HCT116 (cell line): Measurements from ENCODE around the gene PCSK6. TPM values are rescaled to one million over a fixed set of nuclear protein-coding genes. Genes with fewer than 3 reads are reported as not detected.

ENCODE experiments used
- ATAC-seq: fragments of 200-7000 bp; cut with Tn5 transposase; 2 replicates; pipeline ENCODE4 v1.9.1; 2020; ENCODE audit warnings: mild to moderate bottlenecking, moderate library complexity
- BruUV-seq: library from RNA; stranded (reverse); fragments of 400-500 nt; replicated peaks from 2 replicates; lab custom pipeline; 2021; lab: Mats Ljungman, UMichigan
- CTCF ChIA-PET: fragments of 300-600 bp; sonication (Branson Sonifier 250); formaldehyde crosslinking; loops from one replicate; lab custom pipeline; 2021; ENCODE audit warnings: antibody characterized with exemption; lab: Charles Lee
- POLR2A ChIA-PET: fragments of 300-600, 350-600 bp; sonication (Branson Sonifier 250); formaldehyde crosslinking; loops from one replicate; lab custom pipeline; 2021; ENCODE audit warnings: antibody characterized with exemption; lab: Charles Lee
- RAD21 ChIA-PET, 2 experiments: fragments of 300-600 bp; sonication (Branson Sonifier 250); formaldehyde crosslinking; loops; one replicate each; lab custom pipeline; 2023; ENCODE audit warnings: low total read pairs in 2 of 2; ENCODE audit not compliant: uncharacterized antibody in 2 of 2, unreplicated experiment in 2 of 2, low non-redundant PET in 1 of 2; lab: Charles Lee
- DNase-seq: peaks from one replicate; pipeline ENCODE4 v3.0.0-alpha.2; 2010; ENCODE audit warnings: low read depth, low spot score
- H2AFZ ChIP-seq: fragments of 200-600 bp; shearing (Covaris generic), sonication (generic); 2 replicates; pipeline ENCODE4 v1.6.1; 2017; ENCODE audit warnings: low read depth, mixed run types, mixed read lengths, antibody characterized with exemption, low read length; ENCODE audit not compliant: poor library complexity, severe bottlenecking
- H3K27ac ChIP-seq: 2 replicates; pipeline ENCODE4 v1.5.1; 2012; ENCODE audit warnings: low read depth, low read length
- H3K27me3 ChIP-seq: fragments of 200-600 bp; sonication (generic); 2 replicates; pipeline ENCODE4 v1.6.1; 2016; ENCODE audit warnings: mixed run types, low read length, mixed read lengths; ENCODE audit not compliant: insufficient read depth
- H3K36me3 ChIP-seq, 2 experiments: fragments of 200-500 bp in 1 of 2; fragments of 200-600 bp in 1 of 2; sonication (Bioruptor generic) in 1 of 2; sonication (generic) in 1 of 2; 2 replicates each; pipeline versions ENCODE4 v1.5.1 to v1.6.1; 2014 to 2016; ENCODE audit warnings: low read length in 2 of 2, inconsistent platforms in 1 of 2, mixed read lengths in 1 of 2, mixed run types in 1 of 2; ENCODE audit not compliant: insufficient read depth in 2 of 2, control insufficient read depth in 1 of 2
- H3K4me1 ChIP-seq, 2 experiments: fragments of 200-600 bp in 1 of 2; sonication (generic) in 1 of 2; 2 replicates each; pipeline versions ENCODE4 v1.5.1 to v1.6.1; 2012 to 2017; ENCODE audit warnings: low read length in 2 of 2, inconsistent platforms in 1 of 2, mild to moderate bottlenecking in 1 of 2, mixed read lengths in 1 of 2, mixed run types in 1 of 2, moderate library complexity in 1 of 2; ENCODE audit not compliant: insufficient read depth in 2 of 2, control insufficient read depth in 1 of 2
- H3K4me2 ChIP-seq: fragments of 200-600 bp; sonication (generic); 2 replicates; pipeline ENCODE4 v1.6.1; 2017; ENCODE audit warnings: mixed run types, low read length, mixed read lengths
- H3K4me3 ChIP-seq, 2 experiments: fragments of 200-600 bp in 1 of 2; sonication (generic) in 1 of 2; replicated peaks in 1 of 2; 2 replicates each; pipeline ENCODE4 v1.5.1; 2011 to 2016; ENCODE audit warnings: low read length in 2 of 2, control low read depth in 1 of 2, low read depth in 1 of 2, mild to moderate bottlenecking in 1 of 2, mixed read lengths in 1 of 2, mixed run types in 1 of 2
- H3K79me2 ChIP-seq: fragments of 200-600 bp; sonication (generic); 2 replicates; pipeline ENCODE4 v1.6.1; 2017; ENCODE audit warnings: mild to moderate bottlenecking, mixed run types, low read length, moderate library complexity, mixed read lengths; ENCODE audit not compliant: insufficient read depth
- H3K9ac ChIP-seq: fragments of 200-600 bp; sonication (generic); 2 replicates; pipeline ENCODE4 v1.6.1; 2016; ENCODE audit warnings: low read length, mixed read lengths
- H3K9me2 ChIP-seq: fragments of 200-600 bp; sonication (generic), shearing (Covaris generic); 2 replicates; pipeline ENCODE4 v1.6.1; 2017; ENCODE audit warnings: mixed run types, mild to moderate bottlenecking, moderate library complexity; ENCODE audit not compliant: insufficient read depth
- H3K9me3 ChIP-seq, 2 experiments: fragments of 200-500 bp in 1 of 2; fragments of 200-600 bp in 1 of 2; sonication (Bioruptor generic) in 1 of 2; sonication (generic) in 1 of 2; 2 replicates each; pipeline ENCODE4 v1.6.1; 2014 to 2017; ENCODE audit warnings: low read length in 2 of 2, mixed read lengths in 2 of 2, inconsistent platforms in 1 of 2, low read depth in 1 of 2, mild to moderate bottlenecking in 1 of 2, mixed run types in 1 of 2, moderate library complexity in 1 of 2; ENCODE audit not compliant: control insufficient read depth in 1 of 2, insufficient read depth in 1 of 2
- H4K20me1 ChIP-seq: fragments of 200-600 bp; sonication (generic), shearing (Covaris generic); 2 replicates; pipeline ENCODE4 v1.6.1; 2017; ENCODE audit warnings: mixed run types, mild to moderate bottlenecking, moderate library complexity; ENCODE audit not compliant: insufficient read depth
- CEBPB ChIP-seq: IDR thresholded peaks from 2 replicates; pipeline ENCODE4 v1.6.1; 2012; ENCODE audit warnings: low read depth
- ELF1 ChIP-seq: IDR thresholded peaks from 2 replicates; pipeline ENCODE4 v1.6.1; 2012; ENCODE audit warnings: low read depth, borderline replicate concordance
- EZH2phosphoT487 ChIP-seq: fragments of 200-600 bp; IDR thresholded peaks from 2 replicates; pipeline ENCODE4 v1.6.1; 2018; ENCODE audit warnings: antibody characterized with exemption, borderline replicate concordance
- JUND ChIP-seq: IDR thresholded peaks from 2 replicates; pipeline ENCODE4 v1.6.1; 2012
- RAD21 ChIP-seq: IDR thresholded peaks from 2 replicates; pipeline ENCODE4 v1.6.1; 2012; ENCODE audit warnings: low read depth, mild to moderate bottlenecking
- REST ChIP-seq: IDR thresholded peaks from 2 replicates; pipeline ENCODE4 v1.6.1; 2012; ENCODE audit warnings: low read depth
- YY1 ChIP-seq: IDR thresholded peaks from 2 replicates; pipeline ENCODE4 v1.6.1; 2011; ENCODE audit warnings: low read length, low read depth, moderate library complexity, mild to moderate bottlenecking; ENCODE audit not compliant: insufficient replicate concordance; ENCODE audit errors: extremely low read depth
- ZNF274 ChIP-seq: fragments of 200-500 bp; sonication (Bioruptor generic); IDR thresholded peaks from 2 replicates; pipeline ENCODE4 v1.6.1; 2014; ENCODE audit warnings: mild to moderate bottlenecking, low read depth, low read length, inconsistent platforms
- intact Hi-C: fragments of 100-400 bp; cut with micrococcal nuclease; formaldehyde crosslinking; loops from 2 replicates; pipeline ENCODE4 v1.10.0; 2022
- total RNA-seq: library from RNA; stranded (reverse); gene quantifications from one replicate; pipeline ENCODE4 v1.2.1, GENCODE V29; 2021; ENCODE audit not compliant: unreplicated experiment
- TF ChIP-seq, protein P1 (sequence below): IDR thresholded peaks from 2 replicates; pipeline ENCODE4 v1.6.1; 2012
- TF ChIP-seq, protein P2 (sequence below): IDR thresholded peaks from 2 replicates; pipeline ENCODE4 v1.6.1; 2012

The PCSK6 gene
- total RNA-seq, 1 experiment from 2014 or later: 13.5 TPM

DNA sequence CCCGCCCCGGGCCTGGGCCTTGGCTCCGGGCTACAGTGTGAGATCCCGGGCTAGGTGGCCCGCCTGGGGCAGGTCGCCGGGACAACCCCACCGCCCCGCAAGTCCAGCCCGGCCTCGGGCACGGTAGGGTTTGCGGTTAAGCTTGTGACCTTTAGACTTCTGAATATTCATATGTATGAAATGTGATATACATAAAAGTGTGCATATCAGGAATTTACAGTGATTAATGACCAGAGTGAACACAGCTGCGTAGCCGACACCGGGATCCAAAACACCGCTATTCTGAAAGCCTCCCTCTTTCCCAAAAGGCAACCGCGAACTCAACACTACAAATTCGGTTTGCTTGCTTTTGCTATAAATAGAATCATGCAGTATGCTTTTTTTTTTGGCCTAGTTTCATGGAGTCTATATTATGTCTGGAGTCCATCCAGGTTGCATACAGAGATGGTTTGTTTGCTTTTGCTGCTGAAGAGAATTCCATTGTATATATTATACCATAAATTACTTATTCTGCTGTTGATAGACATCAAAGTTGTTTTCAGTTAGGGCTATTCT, 193.8 kb downstream of the PCSK6 start:
- Histone ChIP-seq H3K79me2 (peaks cover 44% of the 10 kb centered on the region), H3K27ac (peak overlapping the region; percentile 96)
- no peak for TF ChIP-seq CEBPB
- TF ChIP-seq JUND: no peak
- TF ChIP-seq, protein P1, sequence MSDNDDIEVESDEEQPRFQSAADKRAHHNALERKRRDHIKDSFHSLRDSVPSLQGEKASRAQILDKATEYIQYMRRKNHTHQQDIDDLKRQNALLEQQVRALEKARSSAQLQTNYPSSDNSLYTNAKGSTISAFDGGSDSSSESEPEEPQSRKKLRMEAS: no peak
- TF ChIP-seq, protein P2, sequence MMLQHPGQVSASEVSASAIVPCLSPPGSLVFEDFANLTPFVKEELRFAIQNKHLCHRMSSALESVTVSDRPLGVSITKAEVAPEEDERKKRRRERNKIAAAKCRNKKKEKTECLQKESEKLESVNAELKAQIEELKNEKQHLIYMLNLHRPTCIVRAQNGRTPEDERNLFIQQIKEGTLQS: no peak
- no peak for TF ChIP-seq ELF1
- TF ChIP-seq REST: no peak
- TF ChIP-seq ZNF274: no peak
- no peak for TF ChIP-seq EZH2phosphoT487
- no peak for TF ChIP-seq YY1
- no peak for TF ChIP-seq RAD21
- TF ChIP-seq, all 23 proteins: peak for 0
- POLR2A ChIA-PET: no interaction called here
- no peaks in the 10 kb centered on the region for H3K9me3 ChIP-seq
- H3K4me1 ChIP-seq: peaks cover 15 to 28% of the 10 kb centered on the region in 2 experiments
- H2AFZ ChIP-seq: peak overlapping the region; percentile 24
- TSS peak; percentile 79 for BruUV-seq
- H3K9me2 ChIP-seq: no peaks in the 10 kb centered on the region
- H3K36me3 ChIP-seq: peaks cover 2 to 11% of the 10 kb centered on the region in 2 experiments; a peak in 2 of 4 replicates
- RAD21 ChIA-PET: no interaction called here
- peak overlapping the region; percentile 57 to 96 for H3K4me3 ChIP-seq
- CTCF ChIA-PET: no interaction called here
- peaks cover 30% of the 10 kb centered on the region; the same call in 1 of the 2 replicates for H4K20me1 ChIP-seq
- H3K9ac ChIP-seq: peak overlapping the region; percentile 98
- no peak for ATAC-seq
- H3K4me2 ChIP-seq: peak overlapping the region; percentile 90
- intact Hi-C loops: no loop called here
- H3K27me3 ChIP-seq: no peaks in the 10 kb centered on the region
- DNase-seq: no peak
